ENCODE measurements around the gene SLC35F3. TPM values are rescaled to one million over a fixed set of nuclear protein-coding genes. Genes with fewer than 3 reads are reported as not detected.
A peak's percentile ranks its signal among the peaks of the same experiment; 100 is the strongest.

SLC35F3 gene
- total RNA-seq, 1 experiment from 2014 or later = 3.3 TPM

DNA sequence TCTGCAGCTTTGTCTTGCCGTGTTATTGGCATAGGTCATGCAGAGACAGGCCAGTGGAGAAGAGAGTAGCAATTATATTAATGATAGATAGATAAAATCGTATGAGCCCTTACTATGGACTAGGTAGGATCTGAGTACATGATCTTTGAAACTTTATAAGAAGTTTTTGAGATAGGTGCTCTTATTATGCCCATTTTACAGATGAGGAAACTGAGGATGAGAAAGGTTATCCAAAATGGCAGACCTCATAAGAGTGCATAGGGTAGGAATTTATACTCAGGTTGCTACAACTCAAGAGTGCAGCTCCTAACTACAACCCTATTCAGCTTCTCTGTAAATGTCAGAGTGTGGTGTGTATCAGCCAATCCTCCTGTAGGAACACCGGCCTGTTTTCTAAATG lies 89.6 kb downstream of the SLC35F3 start:
- Mint-ChIP-seq H3K27me3 (ENCODE audit: insufficient read depth, unreplicated experiment) (no peaks in the 10 kb centered on the region), H3K36me3 (ENCODE audit: insufficient read depth, unreplicated experiment) (no peaks in the 10 kb centered on the region), H3K4me1 (ENCODE audit: insufficient read depth, unreplicated experiment) (peaks cover 9% of the 10 kb centered on the region), H3K4me3 (ENCODE audit: unreplicated experiment) (no peak overlapping the region), H3K27ac (ENCODE audit: low read depth, unreplicated experiment) (peak overlapping the region; percentile 80), H3K9me3 (ENCODE audit: unreplicated experiment) (no peaks in the 10 kb centered on the region)
- no peak for DNase-seq (ENCODE audit: unreplicated experiment)
- ChIA-PET CTCF (interaction anchor here (0.7 to 1.7 kb wide), 5 partner anchors 8 to 553 kb away, joined by 3 to 6 read pairs (median 4); no protein-coding TSS in a partner anchor), POLR2A (interaction anchor here (0.6 to 1.3 kb wide), 2 partner anchors 11 to 88 kb away, joined by 4 to 5 read pairs; no protein-coding TSS in a partner anchor)
- no TSS peak for BruUV-seq (replicated peaks)
- intact Hi-C loops (cut with micrococcal nuclease) = no loop called here
- TF ChIP-seq, protein P1, sequence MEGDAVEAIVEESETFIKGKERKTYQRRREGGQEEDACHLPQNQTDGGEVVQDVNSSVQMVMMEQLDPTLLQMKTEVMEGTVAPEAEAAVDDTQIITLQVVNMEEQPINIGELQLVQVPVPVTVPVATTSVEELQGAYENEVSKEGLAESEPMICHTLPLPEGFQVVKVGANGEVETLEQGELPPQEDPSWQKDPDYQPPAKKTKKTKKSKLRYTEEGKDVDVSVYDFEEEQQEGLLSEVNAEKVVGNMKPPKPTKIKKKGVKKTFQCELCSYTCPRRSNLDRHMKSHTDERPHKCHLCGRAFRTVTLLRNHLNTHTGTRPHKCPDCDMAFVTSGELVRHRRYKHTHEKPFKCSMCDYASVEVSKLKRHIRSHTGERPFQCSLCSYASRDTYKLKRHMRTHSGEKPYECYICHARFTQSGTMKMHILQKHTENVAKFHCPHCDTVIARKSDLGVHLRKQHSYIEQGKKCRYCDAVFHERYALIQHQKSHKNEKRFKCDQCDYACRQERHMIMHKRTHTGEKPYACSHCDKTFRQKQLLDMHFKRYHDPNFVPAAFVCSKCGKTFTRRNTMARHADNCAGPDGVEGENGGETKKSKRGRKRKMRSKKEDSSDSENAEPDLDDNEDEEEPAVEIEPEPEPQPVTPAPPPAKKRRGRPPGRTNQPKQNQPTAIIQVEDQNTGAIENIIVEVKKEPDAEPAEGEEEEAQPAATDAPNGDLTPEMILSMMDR (IDR thresholded peaks at IDR 0.05; ENCODE audit: unreplicated experiment) = no peak

DNA sequence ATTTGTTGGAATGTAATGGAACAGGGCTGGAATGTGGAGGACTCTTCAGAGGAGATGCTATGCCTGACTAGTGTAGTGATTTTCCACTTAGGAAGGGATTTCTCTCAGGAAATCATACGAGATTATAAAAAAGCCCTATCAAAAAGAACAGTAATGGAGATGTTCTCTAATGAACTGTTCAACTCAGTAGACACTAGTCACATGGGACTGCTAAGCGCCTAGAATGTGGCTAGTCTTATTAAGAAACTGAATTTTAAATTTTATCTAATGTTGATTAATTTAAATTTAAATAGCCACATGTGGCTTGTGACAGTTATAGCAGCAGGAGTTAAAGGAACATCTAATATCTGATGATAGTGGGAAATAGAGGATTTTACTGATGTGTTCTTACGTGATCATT lies 94.0 kb downstream of the SLC35F3 start:
- no TSS peak for BruUV-seq (replicated peaks)
- Mint-ChIP-seq H3K36me3 (ENCODE audit: insufficient read depth, unreplicated experiment) (no peaks in the 10 kb centered on the region), H3K4me3 (ENCODE audit: unreplicated experiment) (no peak overlapping the region), H3K9me3 (ENCODE audit: unreplicated experiment) (no peaks in the 10 kb centered on the region), H3K4me1 (ENCODE audit: insufficient read depth, unreplicated experiment) (peaks cover 14% of the 10 kb centered on the region), H3K27ac (ENCODE audit: low read depth, unreplicated experiment) (no peak overlapping the region), H3K27me3 (ENCODE audit: insufficient read depth, unreplicated experiment) (no peaks in the 10 kb centered on the region)
- TF ChIP-seq, protein P1 (IDR thresholded peaks at IDR 0.05; ENCODE audit: unreplicated experiment) = no peak
- ChIA-PET POLR2A (no interaction called here), CTCF (interaction anchor here (0.6 kb wide), 1 partner anchor 257 kb away, joined by 4 read pairs; no protein-coding TSS in a partner anchor)
- intact Hi-C loops (cut with micrococcal nuclease) = no loop called here
- no peak for DNase-seq (ENCODE audit: unreplicated experiment)

DNA sequence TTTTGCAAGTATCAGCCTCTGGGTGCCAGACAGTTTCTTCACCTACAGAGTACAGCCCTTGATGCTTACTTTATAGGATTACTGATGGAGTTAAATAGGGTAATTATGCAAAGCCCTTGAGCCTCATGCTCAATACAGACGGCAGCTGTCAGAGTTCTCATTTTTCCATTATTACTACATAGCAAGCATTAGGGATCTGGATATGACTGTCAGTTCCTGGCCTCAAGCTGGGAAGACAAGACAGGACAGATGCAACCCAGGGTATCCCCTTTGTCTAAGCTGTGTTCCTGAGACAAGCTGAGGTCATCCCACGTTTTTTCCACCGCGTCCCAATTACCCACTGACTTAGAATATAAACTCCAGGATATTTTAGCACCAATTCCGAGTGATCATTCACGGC lies 94.4 kb downstream of the SLC35F3 start:
- intact Hi-C loops (cut with micrococcal nuclease) = no loop called here
- Mint-ChIP-seq H3K4me3 (ENCODE audit: unreplicated experiment) (no peak overlapping the region), H3K9me3 (ENCODE audit: unreplicated experiment) (no peaks in the 10 kb centered on the region), H3K27me3 (ENCODE audit: insufficient read depth, unreplicated experiment) (no peaks in the 10 kb centered on the region), H3K27ac (ENCODE audit: low read depth, unreplicated experiment) (no peak overlapping the region), H3K36me3 (ENCODE audit: insufficient read depth, unreplicated experiment) (no peaks in the 10 kb centered on the region), H3K4me1 (ENCODE audit: insufficient read depth, unreplicated experiment) (peaks cover 10% of the 10 kb centered on the region)
- POLR2A ChIA-PET = no interaction called here
- TF ChIP-seq, protein P1 (IDR thresholded peaks at IDR 0.05; ENCODE audit: unreplicated experiment) = no peak
- CTCF ChIA-PET = interaction anchor here (0.6 to 0.9 kb wide), 4 partner anchors 9 to 311 kb away, joined by 3 to 4 read pairs (median 4); partner anchors contain the start of gene SLC35F3
- BruUV-seq (replicated peaks) = no TSS peak
- no peak for DNase-seq (ENCODE audit: unreplicated experiment)

DNA sequence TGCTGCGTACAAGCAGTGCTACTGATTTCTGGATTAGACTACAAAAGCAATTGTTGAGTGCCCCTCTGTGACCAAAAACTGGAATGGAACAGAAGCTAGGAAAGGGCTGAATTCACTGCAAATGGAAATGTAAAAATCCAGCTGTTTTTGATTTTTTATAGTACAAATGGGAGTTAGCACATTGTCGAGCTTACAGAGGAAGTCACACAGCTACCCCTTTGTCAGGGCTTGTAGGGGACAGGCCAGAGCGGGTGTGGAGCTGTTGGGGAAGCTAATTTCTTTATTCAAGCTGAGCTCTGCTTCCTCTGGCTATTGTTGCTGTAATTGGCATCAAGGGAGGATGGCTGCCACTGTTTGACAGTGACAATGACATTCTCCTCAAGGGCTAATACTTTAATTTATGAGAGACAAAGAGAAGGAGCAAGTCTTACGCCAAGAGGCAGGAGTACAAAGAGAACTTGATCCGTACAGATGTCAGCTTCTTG lies 96.1 kb downstream of the SLC35F3 start:
- CTCF ChIA-PET = interaction anchor here (0.7 to 1.1 kb wide), 4 partner anchors 13 to 1393 kb away, joined by 3 read pairs; no protein-coding TSS in a partner anchor
- BruUV-seq (replicated peaks) = no TSS peak
- no peak for DNase-seq (ENCODE audit: unreplicated experiment)
- H3K27me3 Mint-ChIP-seq (ENCODE audit: insufficient read depth, unreplicated experiment) = no peaks in the 10 kb centered on the region
- H3K4me3 Mint-ChIP-seq (ENCODE audit: unreplicated experiment) = no peak overlapping the region
- H3K27ac Mint-ChIP-seq (ENCODE audit: low read depth, unreplicated experiment) = no peak overlapping the region
- no peaks in the 10 kb centered on the region for H3K36me3 Mint-ChIP-seq (ENCODE audit: insufficient read depth, unreplicated experiment)
- POLR2A ChIA-PET = interaction anchor here (0.6 kb wide), 1 partner anchor 19 kb away, joined by 3 read pairs; no protein-coding TSS in a partner anchor
- peaks cover 6% of the 10 kb centered on the region for H3K4me1 Mint-ChIP-seq (ENCODE audit: insufficient read depth, unreplicated experiment)
- TF ChIP-seq, protein P1 (IDR thresholded peaks at IDR 0.05; ENCODE audit: unreplicated experiment) = no peak
- intact Hi-C loops (cut with micrococcal nuclease) = no loop called here
- H3K9me3 Mint-ChIP-seq (ENCODE audit: unreplicated experiment) = no peaks in the 10 kb centered on the region
